Measurements from ENCODE around the gene KDM1A.
"Not testable (repeated sequence)": the region's sequence is repeated elsewhere in the genome, so short reads cannot be mapped to it uniquely, and the experiment has no call there.

KDM1A gene

GRCh38 chr1:23019094-23019862, at the start of gene KDM1A:
Gene KDM1A (plus strand): TSS chr1:23019468. CDS start chr1:23019597, 129 bp downstream.
- peak; percentile 89 for DNase-seq (ENCODE audit: low read depth)

GRCh38 chr1:22970096-22970495, 49.2 kb upstream of the KDM1A start:
- DNase-seq (ENCODE audit: low read depth) = no peak

GRCh38 chr1:22971161-22971560, 48.1 kb upstream of the KDM1A start:
- DNase-seq (ENCODE audit: low read depth) = no peak

GRCh38 chr1:22971611-22972405, 47.5 kb upstream of the KDM1A start:
- no peak for DNase-seq (ENCODE audit: low read depth)

GRCh38 chr1:22972760-22973159, 46.5 kb upstream of the KDM1A start, which contains the start of gene LACTBL1:
Gene LACTBL1 (minus strand): TSS chr1:22972866. CDS start chr1:22972316, 550 bp downstream.
- DNase-seq (ENCODE audit: low read depth) = no peak

- no peak for DNase-seq (ENCODE audit: low read depth)
These were observed 43.6 kb upstream of the KDM1A start for GRCh38 chr1:22975694-22976093.

- no peak for DNase-seq (ENCODE audit: low read depth)
These were observed 43.2 kb upstream of the KDM1A start for GRCh38 chr1:22976127-22976460.

GRCh38 chr1:22976461-22977243, 42.6 kb upstream of the KDM1A start:
- peak; percentile 11 for DNase-seq (ENCODE audit: low read depth)

- no peak for DNase-seq (ENCODE audit: low read depth)
These were observed 41.0 kb upstream of the KDM1A start for GRCh38 chr1:22978299-22978698.

- DNase-seq (ENCODE audit: low read depth) = not testable (repeated sequence)
These were observed 38.8 kb upstream of the KDM1A start for GRCh38 chr1:22980471-22980790.

GRCh38 chr1:22983944-22984343, 35.3 kb upstream of the KDM1A start:
- no peak for DNase-seq (ENCODE audit: low read depth)

GRCh38 chr1:22992384-22992783, 26.9 kb upstream of the KDM1A start:
- not testable (repeated sequence) for DNase-seq (ENCODE audit: low read depth)

- not testable (repeated sequence) for DNase-seq (ENCODE audit: low read depth)
These were observed 26.0 kb upstream of the KDM1A start for GRCh38 chr1:22993220-22993795.

GRCh38 chr1:22995774-22996173, 23.5 kb upstream of the KDM1A start:
- DNase-seq (ENCODE audit: low read depth) = no peak

- not testable (repeated sequence) for DNase-seq (ENCODE audit: low read depth)
These were observed 21.7 kb upstream of the KDM1A start for GRCh38 chr1:22997528-22997927.

- DNase-seq (ENCODE audit: low read depth) = not testable (repeated sequence)
These were observed 19.1 kb upstream of the KDM1A start for GRCh38 chr1:23000133-23000532.

- not testable (repeated sequence) for DNase-seq (ENCODE audit: low read depth)
These were observed 17.1 kb upstream of the KDM1A start for GRCh38 chr1:23002218-23002617.

- no peak for DNase-seq (ENCODE audit: low read depth)
These were observed 15.2 kb upstream of the KDM1A start for GRCh38 chr1:23004112-23004511.

GRCh38 chr1:23004769-23005168, 14.5 kb upstream of the KDM1A start:
- DNase-seq (ENCODE audit: low read depth) = not testable (repeated sequence)

GRCh38 chr1:23007106-23007505, 12.2 kb upstream of the KDM1A start:
- DNase-seq (ENCODE audit: low read depth) = no peak

GRCh38 chr1:23008901-23009300, 10.4 kb upstream of the KDM1A start:
- DNase-seq (ENCODE audit: low read depth) = no peak

GRCh38 chr1:23010025-23010424, 9.2 kb upstream of the KDM1A start:
- not testable (repeated sequence) for DNase-seq (ENCODE audit: low read depth)

Measured in stimulated activated CD8-positive, alpha-beta memory T cell treated with anti-CD3 and anti-CD28 coated beads, Interleukin-12 subunit alpha, Interleukin-12 subunit beta, amount 100 ng/mL, for 1 hour (primary cell).